ENCODE results near the gene C10orf67. TPM values are rescaled to one million over a fixed set of nuclear protein-coding genes. Genes with fewer than 3 reads are reported as not detected.

C10orf67 gene
- total RNA-seq = 0.18 TPM in 1 of 2 replicates, not detected in the other

GRCh38 chr10:23344241-23344841 is at the start of gene C10orf67:
TSS of gene C10orf67 (minus strand) at chr10:23344797. CDS start at chr10:23344774, 23 bp downstream.

GRCh38 chr10:23191764-23192711 is 152.6 kb downstream of the C10orf67 start, which contains the start of gene PTF1A:
TSS of gene PTF1A (plus strand) at chr10:23192312. CDS start at chr10:23192531, 219 bp downstream.

Other genes starting within 250 kb of the C10orf67 start
- 16.9 and 24.3 TPM in 2 replicates for gene MSRB2, start 249.2 kb downstream of the C10orf67 start, total RNA-seq
- not detected in 2 replicates for gene PTF1A, start 152.5 kb downstream of the C10orf67 start, total RNA-seq
- gene OTUD1, start 94.3 kb upstream of the C10orf67 start, total RNA-seq = 2.4 and 4.8 TPM in 2 replicates

Measured in smooth muscle cell of the umbilical artery (primary cell).